Activated T-cell treated with anti-CD3 and anti-CD28 coated beads for 48 hours (primary cell): ENCODE measurements around the gene PARP4.
"Not testable (repeated sequence)": the region's sequence is repeated elsewhere in the genome, so short reads cannot be mapped to it uniquely, and the experiment has no call there.

Experiments
- DNase-seq: peaks from one replicate; pipeline ENCODE4 v3.0.0-alpha.2; 2020; ENCODE audit warnings: low read depth

The PARP4 gene

GRCh38 chr13:24450530-24450929 is 62.0 kb downstream of the PARP4 start:
- no peak for DNase-seq

GRCh38 chr13:24444851-24445250 is 67.7 kb downstream of the PARP4 start:
- DNase-seq = not testable (repeated sequence)

DNA sequence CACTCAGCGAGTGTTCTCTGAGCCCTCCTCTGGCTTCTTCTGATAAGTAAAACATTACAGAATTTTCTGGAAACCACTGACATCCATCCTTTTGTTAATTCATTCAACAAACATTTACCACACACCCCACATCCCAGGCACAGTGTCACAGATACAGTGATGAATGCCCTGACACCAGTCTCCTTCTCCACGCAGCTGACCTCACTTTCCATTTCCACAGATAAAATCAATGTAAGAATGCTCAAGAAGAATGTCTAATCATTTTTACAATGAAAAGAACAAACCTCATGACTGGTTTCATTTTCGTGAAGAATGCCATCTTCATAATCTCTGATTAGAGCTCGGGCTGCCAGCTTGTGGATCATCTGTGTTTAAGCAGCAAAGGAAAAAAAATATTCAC is 69.2 kb downstream of the PARP4 start:
- no peak for DNase-seq

- not testable (repeated sequence) for DNase-seq
These were observed 86.5 kb downstream of the PARP4 start for GRCh38 chr13:24426045-24426444.

DNA sequence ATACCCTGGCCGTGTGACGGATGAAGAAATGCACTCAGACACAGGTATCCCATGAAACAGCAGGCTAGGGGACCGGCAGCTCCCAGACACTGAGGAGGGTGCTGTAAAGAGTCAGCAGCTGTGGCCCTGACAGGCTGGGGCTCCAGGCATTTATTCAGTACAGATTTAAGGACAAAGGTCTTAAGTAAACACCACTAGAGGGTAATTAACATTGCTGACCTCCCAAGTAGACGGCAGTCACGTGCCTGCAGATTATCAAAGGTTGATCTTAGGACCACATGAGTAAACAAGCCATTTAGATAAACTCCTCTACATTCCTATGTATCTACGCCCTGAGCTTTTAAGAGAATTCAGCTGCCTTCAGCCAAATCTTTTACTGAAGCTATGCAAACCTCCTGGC is 92.9 kb downstream of the PARP4 start:
- not testable (repeated sequence) for DNase-seq

GRCh38 chr13:24407844-24408243 is 104.7 kb downstream of the PARP4 start:
- DNase-seq = no peak

- DNase-seq = no peak
These were observed 106.1 kb downstream of the PARP4 start for GRCh38 chr13:24406524-24406923.

GRCh38 chr13:24396821-24397220 is 115.8 kb downstream of the PARP4 start:
- DNase-seq = no peak

DNA sequence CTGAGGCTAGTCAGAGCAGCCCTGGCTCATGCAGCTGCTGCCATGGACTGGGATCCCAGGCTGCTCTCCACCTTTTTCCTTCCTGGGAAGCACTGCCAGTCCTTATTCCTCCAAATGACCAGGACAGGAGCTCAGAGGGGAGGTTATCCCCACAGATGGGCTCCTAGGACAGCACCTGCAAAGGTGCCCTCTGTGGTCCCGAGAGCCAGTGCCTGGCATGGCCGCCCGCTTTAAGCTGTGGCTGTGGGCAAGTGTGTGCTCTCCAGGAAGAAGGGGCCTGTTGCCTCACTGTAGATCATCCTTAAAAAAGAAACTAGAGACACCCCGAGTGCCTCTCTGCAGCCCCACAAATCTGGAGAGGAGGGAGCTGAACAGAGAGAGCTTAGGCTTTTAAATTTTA is 119.6 kb downstream of the PARP4 start:
- no peak for DNase-seq

DNA sequence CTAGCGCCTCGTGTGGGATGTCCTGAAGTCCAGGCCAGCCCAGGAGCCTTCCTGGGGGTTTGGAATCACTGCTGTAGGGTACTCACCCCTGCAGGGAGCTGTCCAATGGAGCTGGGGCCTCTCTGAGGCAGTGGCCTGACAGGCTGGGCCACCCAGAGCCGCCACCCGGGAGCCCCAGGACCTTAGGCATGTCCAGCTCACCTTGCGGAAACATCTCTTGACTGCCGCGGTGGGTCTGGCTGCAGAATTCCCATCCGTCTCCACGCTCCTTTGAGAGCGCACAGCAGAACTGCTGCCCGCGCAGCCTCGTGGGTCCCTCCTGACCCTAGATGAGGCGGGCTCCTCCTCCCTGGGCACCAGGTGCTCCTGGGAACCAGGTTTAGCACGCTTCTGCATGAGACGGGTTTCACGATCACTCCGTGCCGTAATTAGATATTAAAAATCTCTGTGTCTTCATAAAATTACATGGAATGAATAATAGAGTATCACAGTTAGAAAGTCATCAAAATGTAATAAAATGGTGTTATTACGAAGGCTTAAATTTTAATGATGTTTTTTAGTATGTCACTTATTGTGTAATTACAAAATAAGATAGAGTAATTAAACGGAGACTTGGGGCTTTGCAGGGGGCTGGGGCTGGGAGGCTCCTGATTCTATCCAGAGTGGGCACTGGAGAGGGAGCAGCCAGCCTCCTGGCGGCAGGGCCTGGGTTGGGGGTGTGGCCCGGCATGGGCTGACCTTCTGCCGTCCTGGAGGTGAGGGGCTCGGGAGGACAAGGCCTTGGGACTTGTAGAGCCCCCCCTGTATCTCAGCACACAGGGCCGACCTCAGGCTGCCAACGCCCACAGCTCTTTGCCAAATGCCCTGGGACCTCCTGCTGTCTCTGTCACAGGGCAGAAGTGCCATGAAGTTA is 120.6 kb downstream of the PARP4 start:
- not testable (repeated sequence) for DNase-seq

DNA sequence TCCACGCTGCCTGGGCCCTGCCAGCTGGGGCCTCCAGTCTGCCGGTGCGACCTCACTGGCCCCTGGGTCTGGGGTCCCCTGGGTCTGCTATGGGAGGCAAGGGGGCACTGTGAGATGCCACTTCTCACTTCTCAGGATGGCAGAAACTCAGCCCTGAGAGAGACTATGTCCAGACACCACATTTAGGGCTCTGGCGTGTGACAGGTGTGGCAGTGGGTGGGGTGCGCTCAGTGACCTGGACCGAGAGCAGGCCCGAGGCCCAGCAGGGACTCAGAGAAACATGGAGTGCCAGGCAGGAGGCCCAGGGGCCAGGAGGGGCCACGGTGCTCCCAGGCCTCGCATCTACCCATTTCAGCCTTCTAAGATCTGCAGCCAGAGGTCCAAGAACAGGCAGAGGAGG is 121.8 kb downstream of the PARP4 start:
- DNase-seq = not testable (repeated sequence)

- DNase-seq = no peak
These were observed 123.1 kb downstream of the PARP4 start for GRCh38 chr13:24389506-24389905.

DNA sequence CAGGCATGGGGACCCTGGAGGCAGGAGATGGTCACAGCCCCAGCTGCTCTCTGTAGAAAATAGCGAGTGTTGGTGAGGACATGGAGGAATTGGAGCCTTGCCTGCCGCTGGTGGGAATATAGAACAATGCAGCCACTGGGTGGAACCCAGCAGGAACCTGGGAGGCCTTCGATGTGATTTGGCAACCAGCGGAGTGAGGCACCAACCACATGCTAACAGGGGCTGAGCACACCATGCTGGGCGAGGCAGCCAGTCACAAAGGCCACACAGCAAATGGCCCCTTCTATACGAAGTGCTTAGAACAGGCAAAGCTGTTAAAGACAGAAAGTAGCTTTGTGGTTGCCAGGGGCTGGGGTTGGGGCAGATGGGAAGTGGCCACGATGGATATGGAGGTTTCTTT is 123.8 kb downstream of the PARP4 start:
- not testable (repeated sequence) for DNase-seq

- no peak for DNase-seq
These were observed 125.5 kb downstream of the PARP4 start for GRCh38 chr13:24386816-24387708.

DNA sequence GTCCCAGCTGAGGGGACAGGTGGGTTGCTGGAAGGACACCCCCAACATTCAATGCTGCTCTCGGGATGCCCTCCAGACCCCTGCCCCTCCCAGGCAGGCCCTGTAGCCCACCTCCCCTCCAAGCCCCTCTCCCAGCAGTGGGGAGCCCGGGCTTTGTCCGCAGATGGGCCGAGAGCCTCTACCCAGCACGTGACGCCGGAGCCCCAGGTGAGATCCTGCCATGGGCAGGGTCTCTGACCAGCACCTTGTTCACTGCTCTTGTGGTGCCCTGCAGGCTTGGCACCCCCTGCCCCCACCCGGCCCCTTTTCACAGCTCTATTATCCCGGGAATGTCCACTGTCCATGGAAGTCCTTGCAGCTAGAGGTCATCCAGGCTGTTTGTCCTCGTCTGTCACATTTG is 126.7 kb downstream of the PARP4 start:
- no peak for DNase-seq

- DNase-seq = not testable (repeated sequence)
These were observed 127.6 kb downstream of the PARP4 start for GRCh38 chr13:24384946-24385345.

DNA sequence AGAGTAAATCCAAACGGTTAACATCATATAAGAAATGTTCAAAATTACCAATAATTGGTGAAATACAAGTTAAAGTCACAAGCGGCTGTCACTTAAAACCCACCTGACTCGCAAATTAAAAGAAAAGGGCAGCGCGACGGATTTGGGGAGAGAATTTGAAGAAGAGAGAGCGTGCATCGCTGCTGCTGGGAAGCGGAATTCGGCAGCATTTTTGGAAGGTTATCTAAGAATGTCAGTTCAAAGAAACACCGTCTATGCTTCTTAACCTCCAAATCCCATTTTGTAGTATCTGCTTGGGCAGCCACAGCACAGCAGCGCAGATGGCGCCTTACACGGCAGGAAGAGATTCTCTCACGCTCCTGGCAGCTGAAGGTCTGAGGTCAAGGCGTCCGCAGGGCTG is 128.5 kb downstream of the PARP4 start:
- not testable (repeated sequence) for DNase-seq

DNA sequence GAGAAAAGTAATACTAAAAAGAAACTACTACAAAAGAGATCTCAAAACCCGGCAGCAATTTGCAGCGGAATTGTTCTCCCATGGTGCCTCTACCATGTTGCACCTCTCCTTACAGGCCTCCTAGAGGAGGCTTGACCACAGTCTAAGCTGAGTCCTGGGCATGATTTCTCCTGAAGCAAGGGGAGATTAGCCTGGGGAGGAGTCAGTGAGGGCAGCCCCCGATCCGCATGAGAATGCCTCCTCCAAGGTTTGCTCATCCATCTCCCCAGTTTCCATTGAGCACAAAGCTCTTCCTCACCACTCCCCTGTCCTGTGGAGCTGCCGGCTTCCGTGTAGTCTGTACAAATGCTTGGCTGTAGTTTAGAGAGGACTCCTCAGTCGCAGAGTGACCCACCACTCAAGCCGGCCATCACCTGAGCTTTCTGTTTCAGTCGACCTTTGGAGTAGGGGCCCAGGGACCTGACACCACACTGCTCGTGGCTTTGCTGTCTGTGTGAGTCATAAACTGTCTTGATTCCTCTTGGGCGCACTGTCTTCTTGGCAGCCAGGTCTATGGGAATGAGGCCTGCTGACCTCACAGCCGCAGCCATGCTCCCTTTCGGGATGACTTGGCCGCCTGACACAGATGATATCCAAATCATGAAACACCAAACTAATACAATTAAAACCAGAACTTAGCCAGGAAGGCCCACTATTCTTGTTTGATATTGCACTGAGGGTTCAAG is 130.9 kb downstream of the PARP4 start:
- no peak for DNase-seq

DNA sequence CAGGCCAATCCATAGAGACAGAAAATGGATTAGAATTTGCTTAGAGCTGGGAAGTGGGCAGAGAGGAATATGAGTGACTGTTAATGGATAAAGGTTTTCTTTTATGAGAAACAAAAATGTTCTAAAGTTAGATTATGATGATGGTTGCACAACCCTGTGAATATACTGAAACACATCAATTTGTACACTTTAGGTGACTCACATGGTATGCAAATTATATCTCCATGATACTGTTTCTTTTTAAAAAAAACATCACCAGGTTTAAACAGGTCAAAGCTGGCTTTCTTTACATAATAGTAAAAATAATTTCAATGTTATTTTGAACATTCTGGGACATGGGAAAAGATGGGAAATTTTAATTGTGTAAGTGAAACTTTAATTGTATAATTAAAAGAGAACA is 131.7 kb downstream of the PARP4 start:
- DNase-seq = not testable (repeated sequence)

DNA sequence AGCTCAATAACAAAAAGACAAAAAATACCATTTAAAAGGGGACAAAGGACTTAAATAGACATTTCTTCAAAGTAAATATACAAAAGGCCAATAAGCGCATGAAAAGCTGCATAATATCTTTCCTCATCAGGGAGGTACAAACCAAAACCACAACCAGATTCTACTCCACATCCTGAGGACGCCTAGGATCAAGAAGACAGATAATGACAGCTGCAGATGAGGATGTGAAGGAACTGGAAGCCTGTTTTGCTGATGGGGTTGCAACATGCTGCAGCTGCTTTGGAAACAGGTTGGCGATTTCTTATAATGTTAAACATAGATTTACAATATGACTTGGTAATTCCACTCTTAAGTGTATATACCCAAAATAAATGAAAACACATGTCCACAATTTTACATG is 132.4 kb downstream of the PARP4 start:
- not testable (repeated sequence) for DNase-seq

GRCh38 chr13:24371273-24371672 is 141.3 kb downstream of the PARP4 start:
- DNase-seq = not testable (repeated sequence)
